Right cardiac atrium (tissue), 5 donors: Measurements from ENCODE around the gene ZSWIM7. TPM values are rescaled to one million over a fixed set of nuclear protein-coding genes. Genes with fewer than 3 reads are reported as not detected.

Source experiments
- ATAC-seq, 2 donors: fragments of 200-7000 bp; cut with Tn5 transposase; one replicate each; pipeline versions ENCODE4 v1.8.0 to v1.9.1; 2020; ENCODE audit warnings: moderate library complexity in 2 of 2, mild to moderate bottlenecking in 1 of 2
- DNase-seq, 3 donors: peaks; one replicate each; pipeline ENCODE4 v3.0.0-alpha.2; 2020
- H3K27ac ChIP-seq: one replicate; pipeline ENCODE4 v1.5.1; 2013; ENCODE audit warnings: mild to moderate bottlenecking, low read length, control low read depth, moderate library complexity
- H3K27me3 ChIP-seq: one replicate; pipeline ENCODE4 v1.6.1; 2013; ENCODE audit not compliant: control insufficient read depth, insufficient read depth
- H3K4me1 ChIP-seq: one replicate; pipeline ENCODE4 v1.6.1; 2013; ENCODE audit warnings: low read length; ENCODE audit not compliant: control insufficient read depth, insufficient read depth
- H3K4me3 ChIP-seq: one replicate; pipeline ENCODE4 v1.5.1; 2013; ENCODE audit warnings: low read length, control low read depth
- H3K9me3 ChIP-seq: one replicate; pipeline ENCODE4 v1.6.1; 2013; ENCODE audit warnings: low read length; ENCODE audit not compliant: control insufficient read depth
- WGBS: extraction: QIAGEN DNeasy Blood & Tissue Kit; methylation state at CpG from one replicate; pipeline ENCODE4 v1.1.7; 2013; 5-methylcytosine and 5-hydroxymethylcytosine counted together
- intact Hi-C, 4 donors: fragments of 100-400 bp; cut with DNase I; formaldehyde crosslinking; loops; one replicate each; pipeline versions ENCODE4 v1.11.0 to v1.14.0; 2022 to 2023
- polyA plus RNA-seq: library from polyadenylated mRNA; stranded (reverse); fragments of 200-250 nt; gene quantifications from one replicate; pipeline ENCODE4 v1.2.3, GENCODE V29; 2013
- total RNA-seq, 4 donors: library from RNA; stranded (reverse); fragmentation: NEBNext Ultra II Directional; extraction: Animal tissue kit (Norgen Biotek cat#: 25700); gene quantifications; one replicate each; pipeline ENCODE4 v1.2.1, GENCODE V29; 2021
- donor health status: healthy with polysubstance abuse.
- donor health status: DM: no; HTN: yes; CAD: no.
- donor health status: DM: no; HTN: no; CAD: no.
- donor health status: DM: no; HTN: yes; CAD: no; lungs with severe emphysema.
- donor health status: DM: yes; HTN: yes; CAD: no.

Gene ZSWIM7
- total and polyA plus RNA-seq, 5 donors, result 21.9 to 45.2 (median 31.9) TPM

DNA sequence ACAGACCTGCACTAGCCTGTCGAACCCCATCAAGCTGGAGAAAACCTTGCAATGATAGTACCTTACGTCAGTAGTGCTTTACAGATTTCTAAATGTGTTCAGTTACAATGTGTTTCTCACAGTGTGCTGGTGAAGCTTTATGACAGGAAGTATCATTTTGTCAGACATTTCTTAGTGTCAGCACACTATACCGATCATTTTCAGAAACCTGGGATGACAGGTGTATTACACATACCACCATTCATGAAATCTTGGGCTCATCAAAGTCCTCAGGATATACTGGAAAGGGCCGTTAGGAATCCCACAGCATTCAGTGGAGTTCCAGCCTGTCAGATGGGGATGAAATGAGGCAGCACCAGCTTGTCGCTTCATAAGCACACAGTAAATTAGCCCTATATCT is 27.4 kb upstream of the ZSWIM7 start:
- ATAC-seq, result no peak
- no peaks in the 10 kb centered on the region for H3K27me3 ChIP-seq
- H3K9me3 ChIP-seq, result no peaks in the 10 kb centered on the region
- whole genome bisulfite sequencing, result 92% methylated on average over 5 of the region's 5 CpGs
- intact Hi-C loops, result no loop called here
- no peaks in the 10 kb centered on the region for H3K4me1 ChIP-seq
- DNase-seq, result no peak
- H3K4me3 ChIP-seq, result no peak overlapping the region
- no peak overlapping the region for H3K27ac ChIP-seq

GRCh38 chr17:16025202-16025601 is 25.7 kb upstream of the ZSWIM7 start:
- DNase-seq, result no peak
- intact Hi-C loops, result no loop called here
- 98% methylated on average over 1 of the region's 1 CpG for WGBS
- no peak overlapping the region for H3K27ac ChIP-seq
- no peak for ATAC-seq
- H3K27me3 ChIP-seq, result no peaks in the 10 kb centered on the region
- no peak overlapping the region for H3K4me3 ChIP-seq
- H3K4me1 ChIP-seq, result no peaks in the 10 kb centered on the region
- no peaks in the 10 kb centered on the region for H3K9me3 ChIP-seq

DNA sequence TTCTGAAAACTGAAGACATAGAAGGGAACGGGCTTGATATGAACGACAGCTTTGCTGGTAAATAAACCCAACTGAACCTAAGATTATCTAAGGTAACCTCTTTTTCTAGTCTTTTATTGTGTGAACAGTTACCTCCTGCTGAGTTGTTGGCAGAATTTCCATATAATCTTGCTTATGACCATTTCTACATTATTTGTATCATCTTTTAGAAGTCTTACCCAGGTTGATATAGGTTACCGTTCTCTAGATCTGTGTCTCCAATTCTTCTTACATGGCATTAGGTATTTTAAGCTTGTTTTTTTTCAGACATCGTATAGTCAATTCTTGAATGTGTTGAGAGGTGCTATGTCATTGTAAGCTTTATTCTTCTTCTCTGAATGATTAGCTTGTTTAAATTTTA is 24.4 kb upstream of the ZSWIM7 start:
- 87% methylated on average over 4 of the region's 4 CpGs for WGBS
- H3K27me3 ChIP-seq, result no peaks in the 10 kb centered on the region
- DNase-seq, result no peak
- H3K4me1 ChIP-seq, result no peaks in the 10 kb centered on the region
- no peak for ATAC-seq
- no peak overlapping the region for H3K27ac ChIP-seq
- H3K9me3 ChIP-seq, result no peaks in the 10 kb centered on the region
- intact Hi-C loops, result no loop called here
- no peak overlapping the region for H3K4me3 ChIP-seq

DNA sequence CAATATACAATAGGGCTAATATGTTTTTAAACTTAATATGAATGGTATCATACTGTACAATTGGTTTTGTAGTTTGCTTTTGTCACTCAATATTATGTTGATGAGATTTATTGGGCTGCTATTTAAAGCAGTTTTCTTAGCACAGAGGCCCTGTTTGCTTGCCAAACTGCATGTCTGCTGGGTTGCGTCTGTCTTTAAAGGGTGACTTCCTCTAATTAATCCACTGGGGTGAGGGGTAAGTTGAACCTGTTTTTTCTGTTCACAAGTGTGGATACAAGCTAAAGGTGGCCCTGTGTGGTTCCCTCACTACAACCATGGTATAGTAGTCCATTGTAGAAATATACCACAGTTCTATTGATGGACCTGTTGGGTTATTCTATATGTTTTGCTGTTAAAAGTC is 19.8 kb upstream of the ZSWIM7 start:
- intact Hi-C loops, result no loop called here
- Histone ChIP-seq H3K9me3 (no peaks in the 10 kb centered on the region), H3K4me1 (no peaks in the 10 kb centered on the region), H3K4me3 (no peak overlapping the region), H3K27me3 (no peaks in the 10 kb centered on the region), H3K27ac (no peak overlapping the region)
- WGBS, result 46% methylated on average over 1 of the region's 1 CpG
- DNase-seq (no peak), ATAC-seq (peak in 1 of 2 donors; percentile 38)

- Histone ChIP-seq H3K9me3 (no peaks in the 10 kb centered on the region), H3K27ac (no peak overlapping the region), H3K27me3 (no peaks in the 10 kb centered on the region), H3K4me1 (no peaks in the 10 kb centered on the region), H3K4me3 (no peak overlapping the region)
- 25% methylated on average over 3 of the region's 3 CpGs for WGBS
- intact Hi-C loops, result no loop called here
- DNase-seq (no peak), ATAC-seq (peak; percentile 57 to 84)
These were observed 14.5 kb upstream of the ZSWIM7 start for GRCh38 chr17:16013943-16014407.

GRCh38 chr17:16007439-16007838 is 7.9 kb upstream of the ZSWIM7 start:
- H3K4me3 ChIP-seq, result no peak overlapping the region
- ATAC-seq (no peak), DNase-seq (no peak)
- no peaks in the 10 kb centered on the region for H3K27me3 ChIP-seq
- H3K4me1 ChIP-seq, result no peaks in the 10 kb centered on the region
- no peak overlapping the region for H3K27ac ChIP-seq
- 84% methylated on average over 3 of the region's 3 CpGs for WGBS
- no peaks in the 10 kb centered on the region for H3K9me3 ChIP-seq
- intact Hi-C loops, result no loop called here

GRCh38 chr17:16005636-16006035 is 6.1 kb upstream of the ZSWIM7 start:
- ATAC-seq (no peak), DNase-seq (no peak)
- WGBS, result 100% methylated on average over 1 of the region's 1 CpG
- Histone ChIP-seq H3K27me3 (no peaks in the 10 kb centered on the region), H3K27ac (no peak overlapping the region), H3K9me3 (no peaks in the 10 kb centered on the region), H3K4me3 (no peak overlapping the region), H3K4me1 (no peaks in the 10 kb centered on the region)
- intact Hi-C loops, result no loop called here

GRCh38 chr17:16003841-16004240 is 4.3 kb upstream of the ZSWIM7 start:
- Histone ChIP-seq H3K27me3 (no peaks in the 10 kb centered on the region), H3K4me3 (no peak overlapping the region), H3K27ac (peak overlapping the region; percentile 34), H3K4me1 (no peaks in the 10 kb centered on the region), H3K9me3 (no peaks in the 10 kb centered on the region)
- 64% methylated on average over 1 of the region's 1 CpG for WGBS
- intact Hi-C loops, result no loop called here
- ATAC-seq, result peak in 1 of 2 donors; percentile 2
- no peak for DNase-seq

- H3K27me3 ChIP-seq, result no peaks in the 10 kb centered on the region
- no peak overlapping the region for H3K27ac ChIP-seq
- intact Hi-C loops, result no loop called here
- no peak for ATAC-seq
- no peak overlapping the region for H3K4me3 ChIP-seq
- H3K9me3 ChIP-seq, result no peaks in the 10 kb centered on the region
- no peak for DNase-seq
- no peaks in the 10 kb centered on the region for H3K4me1 ChIP-seq
- 90% methylated on average over 2 of the region's 2 CpGs for WGBS
These were observed 3.3 kb upstream of the ZSWIM7 start for GRCh38 chr17:16002708-16003260.

DNA sequence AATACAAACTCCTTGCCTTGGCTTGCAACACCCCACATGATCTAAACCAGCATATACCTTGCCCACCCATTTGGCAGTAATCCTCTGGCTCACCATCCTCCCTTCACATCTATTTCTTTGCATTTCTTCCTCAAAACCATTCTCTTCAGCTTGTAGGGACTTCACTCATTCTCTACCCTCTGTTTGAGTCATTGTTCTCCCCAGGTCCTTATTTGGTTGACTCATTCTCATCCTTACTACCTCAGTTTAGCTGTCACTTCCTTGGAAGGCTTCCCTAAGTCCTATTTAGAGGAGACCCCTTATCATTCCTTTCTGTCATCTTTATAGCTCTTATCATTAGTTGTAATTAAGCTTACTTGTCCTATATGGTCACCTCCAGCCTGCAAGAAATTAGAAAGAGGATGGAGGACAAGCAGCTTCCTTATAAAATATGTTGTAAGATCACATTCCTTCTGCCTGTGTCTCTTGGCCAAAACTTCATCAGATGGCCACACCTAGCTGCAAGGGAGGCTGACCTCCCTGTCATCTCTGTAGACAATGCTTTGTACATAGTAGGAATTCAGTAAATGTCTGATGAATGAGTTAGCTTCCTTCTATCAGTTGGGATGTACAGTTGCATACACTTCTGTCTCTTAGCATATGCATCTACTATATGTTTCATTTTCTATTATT is 1.9 kb upstream of the ZSWIM7 start:
- no peak for DNase-seq
- no peaks in the 10 kb centered on the region for H3K27me3 ChIP-seq
- no peaks in the 10 kb centered on the region for H3K4me1 ChIP-seq
- H3K27ac ChIP-seq, result no peak overlapping the region
- no peaks in the 10 kb centered on the region for H3K9me3 ChIP-seq
- intact Hi-C loops, result no loop called here
- no peak for ATAC-seq
- no peak overlapping the region for H3K4me3 ChIP-seq

GRCh38 chr17:15999974-16000827 is 697 bp upstream of the ZSWIM7 start:
- peak overlapping the region; percentile 82 for H3K4me3 ChIP-seq
- peak overlapping the region; percentile 82 for H3K27ac ChIP-seq
- WGBS, result 1% methylated on average over 64 of the region's 64 CpGs
- DNase-seq (peak in 2 of 3 donors; percentile 75 to 76), ATAC-seq (no peak)
- no peaks in the 10 kb centered on the region for H3K9me3 ChIP-seq
- H3K4me1 ChIP-seq, result no peaks in the 10 kb centered on the region
- intact Hi-C loops, result loop anchor here in 2 of 4 donors (5.0 to 10.0 kb wide), 2 partner anchors 55 to 173 kb away; partner anchors contain the start of gene ADORA2B (in 2 of the 2)
- H3K27me3 ChIP-seq, result no peaks in the 10 kb centered on the region
